Liver (tissue), 9 donors: ENCODE measurements around the gene PROCA1. TPM values are rescaled to one million over a fixed set of nuclear protein-coding genes. Genes with fewer than 3 reads are reported as not detected.

Source experiments
- DNase-seq: peaks from one replicate; pipeline ENCODE4 v3.0.0-alpha.2; 2017; ENCODE audit warnings: low spot score
- H3K27ac ChIP-seq, 2 donors: one replicate each; pipeline ENCODE4 v1.7.0; 2013; ENCODE audit warnings: inconsistent platforms in 2 of 2, low read length in 2 of 2, control low read depth in 1 of 2, low read depth in 1 of 2, mild to moderate bottlenecking in 1 of 2
- H3K27me3 ChIP-seq, 4 donors: one replicate each; pipeline versions ENCODE4 v1.6.1 to v1.7.0; 2013; ENCODE audit warnings: low read length in 3 of 4, inconsistent platforms in 1 of 4, mild to moderate bottlenecking in 1 of 4, moderate library complexity in 1 of 4; ENCODE audit not compliant: control insufficient read depth in 4 of 4, insufficient read depth in 4 of 4
- H3K36me3 ChIP-seq, 4 donors: one replicate each; pipeline versions ENCODE4 v1.6.1 to v1.7.0; 2013; ENCODE audit warnings: low read length in 3 of 4, mild to moderate bottlenecking in 3 of 4, low read depth in 1 of 4, moderate library complexity in 1 of 4; ENCODE audit not compliant: control insufficient read depth in 4 of 4, insufficient read depth in 3 of 4
- H3K4me1 ChIP-seq, 4 donors: one replicate each; pipeline versions ENCODE4 v1.6.1 to v1.7.0; 2013; ENCODE audit warnings: low read length in 3 of 4, mild to moderate bottlenecking in 3 of 4, moderate library complexity in 1 of 4; ENCODE audit not compliant: control insufficient read depth in 4 of 4, insufficient read depth in 4 of 4
- H3K4me3 ChIP-seq, 3 donors: one replicate each; pipeline versions ENCODE4 v1.6.1 to v1.7.0; 2013; ENCODE audit warnings: low read length in 3 of 3, control low read depth in 1 of 3, low read depth in 1 of 3, mild to moderate bottlenecking in 1 of 3
- H3K9ac ChIP-seq, 2 donors: one replicate each; pipeline ENCODE4 v1.7.0; 2013; ENCODE audit warnings: low read length in 2 of 2, mild to moderate bottlenecking in 2 of 2, moderate library complexity in 2 of 2, control low read depth in 1 of 2, low read depth in 1 of 2
- H3K9me3 ChIP-seq, 4 donors: one replicate each; pipeline versions ENCODE4 v1.6.1 to v1.7.0; 2013; ENCODE audit warnings: low read length in 3 of 4; ENCODE audit not compliant: control insufficient read depth in 4 of 4
- ATF3 ChIP-seq: IDR thresholded peaks from 2 replicates; pipeline ENCODE4 v1.6.1; 2016; ENCODE audit warnings: antibody characterized with exemption
- EGR1 ChIP-seq, 2 donors: IDR thresholded peaks; 2 replicates each; pipeline ENCODE4 v1.6.1; 2016 to 2018; ENCODE audit warnings: antibody characterized with exemption in 2 of 2, low read depth in 2 of 2
- FOXA1 ChIP-seq: IDR thresholded peaks from 2 replicates; pipeline ENCODE4 v1.6.1; 2016; ENCODE audit warnings: antibody characterized with exemption
- FOXA2 ChIP-seq: IDR thresholded peaks from 2 replicates; pipeline ENCODE4 v1.6.1; 2016; ENCODE audit warnings: antibody characterized with exemption
- GABPA ChIP-seq, 2 donors: IDR thresholded peaks in 1 of 2; conservative IDR thresholded peaks in 1 of 2; 2 replicates each; pipeline ENCODE4 v1.6.1; 2016; ENCODE audit warnings: antibody characterized with exemption in 2 of 2, mild to moderate bottlenecking in 1 of 2, moderate library complexity in 1 of 2
- HNF4A ChIP-seq, 2 donors: conservative IDR thresholded peaks; 2 replicates each; pipeline ENCODE4 v1.6.1; 2016; ENCODE audit warnings: antibody characterized with exemption in 2 of 2, mild to moderate bottlenecking in 2 of 2
- HNF4G ChIP-seq: IDR thresholded peaks from 2 replicates; pipeline ENCODE4 v1.6.1; 2016; ENCODE audit warnings: antibody characterized with exemption
- JUND ChIP-seq, 2 donors: IDR thresholded peaks; 2 replicates each; pipeline ENCODE4 v1.6.1; 2016; ENCODE audit warnings: antibody characterized with exemption in 2 of 2
- MAX ChIP-seq: IDR thresholded peaks from 2 replicates; pipeline ENCODE4 v1.6.1; 2016; ENCODE audit warnings: antibody characterized with exemption
- NR2F2 ChIP-seq: IDR thresholded peaks from 2 replicates; pipeline ENCODE4 v1.6.1; 2016; ENCODE audit warnings: antibody characterized with exemption
- RAD21 ChIP-seq, 2 donors: IDR thresholded peaks; 2 replicates each; pipeline ENCODE4 v1.6.1; 2016; ENCODE audit warnings: antibody characterized with exemption in 2 of 2, mild to moderate bottlenecking in 2 of 2
- REST ChIP-seq: IDR thresholded peaks from 2 replicates; pipeline ENCODE4 v1.6.1; 2016; ENCODE audit warnings: antibody characterized with exemption, mild to moderate bottlenecking
- RXRA ChIP-seq, 2 donors: IDR thresholded peaks; 2 replicates each; pipeline ENCODE4 v1.6.1; 2017 to 2018; ENCODE audit warnings: antibody characterized with exemption in 2 of 2, mild to moderate bottlenecking in 1 of 2
- SP1 ChIP-seq: IDR thresholded peaks from 2 replicates; pipeline ENCODE4 v1.6.1; 2018; ENCODE audit warnings: antibody characterized with exemption, mild to moderate bottlenecking
- TAF1 ChIP-seq: conservative IDR thresholded peaks from 2 replicates; pipeline ENCODE4 v1.6.1; 2016; ENCODE audit warnings: antibody characterized with exemption, mild to moderate bottlenecking
- YY1 ChIP-seq: IDR thresholded peaks from 2 replicates; pipeline ENCODE4 v1.6.1; 2016; ENCODE audit warnings: antibody characterized with exemption, mild to moderate bottlenecking
- ZBTB33 ChIP-seq: IDR thresholded peaks from 2 replicates; pipeline ENCODE4 v1.6.1; 2016; ENCODE audit warnings: antibody characterized with exemption
- WGBS: extraction: QIAGEN DNeasy Blood & Tissue Kit; methylation state at CpG from one replicate; pipeline ENCODE4 v1.1.7; 2013; 5-methylcytosine and 5-hydroxymethylcytosine counted together
- polyA plus RNA-seq, 2 donors: library from polyadenylated mRNA; stranded (reverse) in 1 of 2; unstranded in 1 of 2; fragments of 200-250 nt in 1 of 2; fragments of >200 nt in 1 of 2; fragmentation: Nextera tagmentation in 1 of 2; extraction: Ambion mirVana in 1 of 2; gene quantifications; one replicate each; pipeline versions ENCODE4 v1.2.1 to v1.2.3, GENCODE V29; 2013 to 2015
- total RNA-seq, 2 donors: library from RNA; depleted of rRNA; stranded (reverse); fragments of >200 nt; gene quantifications; one replicate each; pipeline ENCODE4 v1.2.3, GENCODE V29; 2014
- TF ChIP-seq, protein P1 (sequence below): fragments of 150-350 bp; IDR thresholded peaks from 2 replicates; pipeline ENCODE4 v1.5.1; 2017; ENCODE audit warnings: improper control_type of control experiment, low read depth, low read length; ENCODE audit not compliant: missing input control
- donor health status: healthy.
- donor health status: healthy.
- donor health status: healthy.
- donor health status: healthy.
- donor health status: healthy.

Gene PROCA1
- total and polyA plus RNA-seq, 4 donors, result 0.16 to 0.65 (median 0.35) TPM

DNA sequence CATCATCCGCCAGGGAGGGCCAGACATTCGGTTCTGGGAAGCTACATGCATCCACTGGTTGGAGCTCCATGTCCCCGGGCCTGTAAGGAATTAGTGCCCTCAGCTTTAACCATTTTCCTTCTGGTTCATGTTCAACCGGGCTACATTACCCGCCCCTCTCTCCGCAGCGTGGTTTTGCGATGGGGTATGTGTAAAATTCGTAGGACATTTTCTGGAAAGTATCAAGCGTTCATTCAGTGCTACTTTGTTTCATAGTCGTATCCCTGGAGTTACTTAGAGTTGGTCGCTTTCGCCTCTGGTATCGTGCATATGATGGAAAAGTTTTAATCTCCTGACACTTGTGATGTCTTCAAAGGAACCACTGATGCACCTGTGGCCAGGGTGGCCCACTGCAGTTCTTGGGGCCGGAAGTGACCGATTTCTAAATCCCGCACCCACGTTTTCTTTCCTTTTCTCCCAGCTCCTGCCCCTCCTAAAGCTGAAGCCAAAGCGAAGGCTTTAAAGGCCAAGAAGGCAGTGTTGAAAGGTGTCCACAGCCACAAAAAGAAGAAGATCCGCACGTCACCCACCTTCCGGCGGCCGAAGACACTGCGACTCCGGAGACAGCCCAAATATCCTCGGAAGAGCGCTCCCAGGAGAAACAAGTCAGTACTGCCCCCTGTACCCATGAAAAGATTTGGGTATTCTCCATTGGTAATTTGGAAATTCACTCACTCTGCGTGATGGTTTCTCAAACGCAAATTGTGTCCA, 8.7 kb upstream of the PROCA1 start:
- Histone ChIP-seq H3K27ac (peak overlapping the region; percentile 83 to 91), H3K9me3 (no peaks in the 10 kb centered on the region), H3K27me3 (no peaks in the 10 kb centered on the region), H3K9ac (peak overlapping the region; percentile 89 to 97), H3K4me1 (peaks cover 7 to 33% (median 22%) of the 10 kb centered on the region in 4 donors), H3K36me3 (peaks cover 10 to 28% (median 22%) of the 10 kb centered on the region in 4 donors), H3K4me3 (peak overlapping the region; percentile 78 to 99 (median 97))
- DNase-seq, result no peak
- WGBS, result 5% methylated on average over 28 of the region's 30 CpGs
- peak in 1 of 2 donors; percentile 2 for TF ChIP-seq RAD21 (IDR thresholded peaks at IDR 0.05)
- TF ChIP-seq JUND (IDR thresholded peaks at IDR 0.05), result no peak
- TF ChIP-seq FOXA1, result no peak

DNA sequence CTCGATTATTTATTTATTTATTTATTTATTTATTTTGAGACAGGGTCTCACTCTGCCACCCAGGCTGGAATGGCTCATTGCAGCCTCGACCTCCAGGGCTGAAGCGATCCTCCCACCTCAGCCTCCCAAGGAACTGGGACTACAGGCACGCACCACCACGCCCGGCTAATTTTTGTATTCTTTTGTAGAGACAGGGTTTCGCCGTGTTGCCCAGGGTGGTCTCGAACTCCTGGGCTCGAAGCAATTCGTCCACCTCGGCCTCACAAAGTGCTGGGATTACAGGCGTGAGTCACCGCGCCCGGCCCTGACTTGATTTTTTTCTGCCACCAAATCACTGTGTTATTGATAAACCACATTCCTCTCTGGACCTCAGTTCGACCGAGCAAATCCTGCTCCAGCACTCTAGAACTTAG, 7.3 kb upstream of the PROCA1 start:
- Histone ChIP-seq H3K27me3 (no peaks in the 10 kb centered on the region), H3K9ac (no peak overlapping the region), H3K27ac (peak overlapping the region; percentile 83 to 91), H3K4me3 (no peak overlapping the region), H3K4me1 (peaks cover 7 to 27% (median 17%) of the 10 kb centered on the region in 4 donors), H3K9me3 (no peaks in the 10 kb centered on the region), H3K36me3 (peaks cover 10 to 23% (median 17%) of the 10 kb centered on the region in 4 donors)
- no peak for DNase-seq
- TF ChIP-seq HNF4A (conservative IDR thresholded peaks at IDR 0.05) (no peak), JUND (IDR thresholded peaks at IDR 0.05) (peak in 1 of 2 donors; percentile 28)
- WGBS, result 35% methylated on average over 18 of the region's 18 CpGs

GRCh38 chr17:28718333-28719020, 6.8 kb upstream of the PROCA1 start:
- peak overlapping the region; percentile 60 to 70 for H3K27ac ChIP-seq
- no peaks in the 10 kb centered on the region for H3K9me3 ChIP-seq
- no peak for DNase-seq
- peaks cover 7 to 18% (median 13%) of the 10 kb centered on the region in 4 donors for H3K36me3 ChIP-seq
- H3K9ac ChIP-seq, result no peak overlapping the region
- TF ChIP-seq NR2F2 (no peak), HNF4A (conservative IDR thresholded peaks at IDR 0.05) (no peak), YY1 (no peak), REST (no peak), FOXA1 (no peak), JUND (IDR thresholded peaks at IDR 0.05) (no peak), SP1 (no peak), MAX (no peak), TAF1 (no peak), RXRA (IDR thresholded peaks at IDR 0.05) (no peak), GABPA (IDR thresholded peaks at IDR 0.05 in 1 of 2, conservative IDR thresholded peaks at IDR 0.05 in 1 of 2) (no peak), EGR1 (IDR thresholded peaks at IDR 0.05; ENCODE audit: low read depth in 2 of 2) (no peak), ATF3 (no peak), RAD21 (IDR thresholded peaks at IDR 0.05) (no peak), HNF4G (no peak), ZBTB33 (no peak), FOXA2 (no peak)
- TF ChIP-seq, protein P1, sequence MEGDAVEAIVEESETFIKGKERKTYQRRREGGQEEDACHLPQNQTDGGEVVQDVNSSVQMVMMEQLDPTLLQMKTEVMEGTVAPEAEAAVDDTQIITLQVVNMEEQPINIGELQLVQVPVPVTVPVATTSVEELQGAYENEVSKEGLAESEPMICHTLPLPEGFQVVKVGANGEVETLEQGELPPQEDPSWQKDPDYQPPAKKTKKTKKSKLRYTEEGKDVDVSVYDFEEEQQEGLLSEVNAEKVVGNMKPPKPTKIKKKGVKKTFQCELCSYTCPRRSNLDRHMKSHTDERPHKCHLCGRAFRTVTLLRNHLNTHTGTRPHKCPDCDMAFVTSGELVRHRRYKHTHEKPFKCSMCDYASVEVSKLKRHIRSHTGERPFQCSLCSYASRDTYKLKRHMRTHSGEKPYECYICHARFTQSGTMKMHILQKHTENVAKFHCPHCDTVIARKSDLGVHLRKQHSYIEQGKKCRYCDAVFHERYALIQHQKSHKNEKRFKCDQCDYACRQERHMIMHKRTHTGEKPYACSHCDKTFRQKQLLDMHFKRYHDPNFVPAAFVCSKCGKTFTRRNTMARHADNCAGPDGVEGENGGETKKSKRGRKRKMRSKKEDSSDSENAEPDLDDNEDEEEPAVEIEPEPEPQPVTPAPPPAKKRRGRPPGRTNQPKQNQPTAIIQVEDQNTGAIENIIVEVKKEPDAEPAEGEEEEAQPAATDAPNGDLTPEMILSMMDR, result no peak
- H3K4me3 ChIP-seq, result no peak overlapping the region
- no peaks in the 10 kb centered on the region for H3K27me3 ChIP-seq
- H3K4me1 ChIP-seq, result peaks cover 7 to 27% (median 17%) of the 10 kb centered on the region in 4 donors
- WGBS, result 75% methylated on average over 18 of the region's 18 CpGs
